Body of pancreas (tissue), 4 donors: ENCODE data around the gene ATP6V1F. TPM values are rescaled to one million over a fixed set of nuclear protein-coding genes. Genes with fewer than 3 reads are reported as not detected.

Source experiments
- ATAC-seq: fragments of 150-250 bp; one replicate; pipeline ENCODE4 v1.9.1; 2016
- DNase-seq, 4 donors: peaks; one replicate each; pipeline ENCODE4 v3.0.0-alpha.2; 2019
- H3K27ac ChIP-seq, 4 donors: fragments of 200-600 bp; sonication (generic); 1 replicate in 3 of 4; 2 replicates in 1 of 4; pipeline versions ENCODE4 v1.5.1 to v1.6.1; 2016 to 2019; ENCODE audit warnings: mild to moderate bottlenecking in 1 of 4, mixed read lengths in 1 of 4, moderate library complexity in 1 of 4
- H3K27me3 ChIP-seq, 2 donors: fragments of 200-600 bp; sonication (generic); one replicate each; pipeline ENCODE4 v1.6.0; 2016; ENCODE audit warnings: mild to moderate bottlenecking in 1 of 2
- H3K36me3 ChIP-seq, 2 donors: fragments of 200-600 bp; sonication (generic); replicated peaks in 1 of 2; 2 replicates each; pipeline ENCODE4 v1.5.1; 2016; ENCODE audit warnings: low read depth in 2 of 2; ENCODE audit not compliant: insufficient read depth in 1 of 2
- H3K4me1 ChIP-seq: fragments of 200-600 bp; sonication (generic); one replicate; pipeline ENCODE4 v1.6.0; 2016
- H3K4me3 ChIP-seq, 2 donors: fragments of 200-600 bp; sonication (generic); 1 replicate in 1 of 2; 2 replicates in 1 of 2; pipeline ENCODE4 v1.5.1; 2016 to 2019
- H3K9me3 ChIP-seq, 3 donors: fragments of 200-600 bp; sonication (generic); 1 replicate in 2 of 3; 2 replicates in 1 of 3; pipeline ENCODE4 v1.5.1; 2016
- POLR2A ChIP-seq, 3 donors: fragments of 450-650 bp; IDR thresholded peaks; one replicate each; pipeline ENCODE4 v1.6.1; 2016; ENCODE audit warnings: antibody characterized with exemption in 3 of 3, mild to moderate bottlenecking in 2 of 3
- WGBS, 2 donors: methylation state at CpG; one replicate each; pipeline ENCODE4 v1.1.5; 2017; 5-methylcytosine and 5-hydroxymethylcytosine counted together
- intact Hi-C: fragments of 100-400 bp; cut with DNase I; formaldehyde crosslinking; loops from one replicate; pipeline ENCODE4 v1.15.1; 2023
- total RNA-seq, 2 donors: library from RNA; depleted of rRNA; stranded (reverse); fragments of >200 nt; gene quantifications; one replicate each; pipeline ENCODE4 v1.1.0, GENCODE V29; 2016
- TF ChIP-seq, protein P1 (sequence below), 7 experiments: fragments of 450-650 bp in 4 of 7; fragments of 200-600 bp in 3 of 7; sonication (generic) in 3 of 7; IDR thresholded peaks; one replicate each; pipeline ENCODE4 v1.5.1; 2016 to 2019; ENCODE audit warnings: antibody characterized with exemption in 7 of 7

ATP6V1F gene
- total RNA-seq, 2 donors from 2014 or later = 36.3 to 45.8 TPM

DNA sequence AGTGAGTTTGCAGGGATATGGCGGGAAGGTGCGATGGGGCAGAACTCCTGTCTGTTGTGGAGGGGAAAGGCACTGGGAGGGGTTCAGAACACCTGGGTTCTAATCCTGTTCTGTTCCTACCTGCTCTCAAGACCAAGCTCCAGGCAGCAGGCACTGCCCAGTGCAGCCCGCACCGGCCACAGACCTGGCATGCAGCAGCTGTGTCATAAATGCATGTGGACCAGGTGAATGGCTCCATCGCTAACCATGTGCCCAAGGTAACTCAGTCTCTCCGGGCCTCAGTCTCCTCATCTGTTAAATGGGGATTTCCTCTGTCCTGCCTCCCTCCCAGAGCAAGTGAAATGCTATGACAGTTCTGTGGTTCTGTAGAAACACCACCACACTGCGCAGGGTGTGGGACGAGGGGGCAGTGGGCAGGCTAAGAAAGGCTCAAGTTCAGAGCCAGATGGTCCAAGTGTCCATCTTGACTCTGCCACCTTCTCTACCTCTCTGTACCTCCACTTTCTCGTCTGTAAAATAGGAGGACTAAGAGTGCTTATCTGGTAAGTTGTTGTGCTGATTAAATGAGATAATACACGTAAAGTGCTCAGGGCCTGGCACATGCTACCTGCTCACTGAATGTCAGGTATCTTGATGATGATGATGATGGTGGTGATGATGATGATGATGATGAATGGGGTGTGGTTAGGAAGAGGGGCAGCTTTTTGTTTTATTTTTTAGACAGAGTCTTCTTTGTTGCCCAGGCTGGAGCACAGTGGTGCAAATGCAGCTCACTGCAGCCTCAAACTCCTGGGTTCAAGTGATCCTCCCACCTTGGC is 22.9 kb downstream of the ATP6V1F start:
- ATAC-seq = no peak
- 65 to 85% methylated on average over 4 to 10 of the region's 10 CpGs for WGBS, 2 donors
- Histone ChIP-seq H3K36me3 (no peaks in the 10 kb centered on the region), H3K4me1 (peaks cover 7% of the 10 kb centered on the region), H3K4me3 (no peak overlapping the region), H3K27me3 (no peaks in the 10 kb centered on the region), H3K27ac (no peak overlapping the region), H3K9me3 (no peaks in the 10 kb centered on the region)
- TF ChIP-seq, protein P1, sequence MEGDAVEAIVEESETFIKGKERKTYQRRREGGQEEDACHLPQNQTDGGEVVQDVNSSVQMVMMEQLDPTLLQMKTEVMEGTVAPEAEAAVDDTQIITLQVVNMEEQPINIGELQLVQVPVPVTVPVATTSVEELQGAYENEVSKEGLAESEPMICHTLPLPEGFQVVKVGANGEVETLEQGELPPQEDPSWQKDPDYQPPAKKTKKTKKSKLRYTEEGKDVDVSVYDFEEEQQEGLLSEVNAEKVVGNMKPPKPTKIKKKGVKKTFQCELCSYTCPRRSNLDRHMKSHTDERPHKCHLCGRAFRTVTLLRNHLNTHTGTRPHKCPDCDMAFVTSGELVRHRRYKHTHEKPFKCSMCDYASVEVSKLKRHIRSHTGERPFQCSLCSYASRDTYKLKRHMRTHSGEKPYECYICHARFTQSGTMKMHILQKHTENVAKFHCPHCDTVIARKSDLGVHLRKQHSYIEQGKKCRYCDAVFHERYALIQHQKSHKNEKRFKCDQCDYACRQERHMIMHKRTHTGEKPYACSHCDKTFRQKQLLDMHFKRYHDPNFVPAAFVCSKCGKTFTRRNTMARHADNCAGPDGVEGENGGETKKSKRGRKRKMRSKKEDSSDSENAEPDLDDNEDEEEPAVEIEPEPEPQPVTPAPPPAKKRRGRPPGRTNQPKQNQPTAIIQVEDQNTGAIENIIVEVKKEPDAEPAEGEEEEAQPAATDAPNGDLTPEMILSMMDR (IDR thresholded peaks at IDR 0.05) = no peak
- no peak for TF ChIP-seq POLR2A (IDR thresholded peaks at IDR 0.05)
- intact Hi-C loops = loop anchor here (10.0 kb wide), 1 partner anchor 411 kb away; the partner anchor contains the start of gene METTL2B
- DNase-seq = no peak

DNA sequence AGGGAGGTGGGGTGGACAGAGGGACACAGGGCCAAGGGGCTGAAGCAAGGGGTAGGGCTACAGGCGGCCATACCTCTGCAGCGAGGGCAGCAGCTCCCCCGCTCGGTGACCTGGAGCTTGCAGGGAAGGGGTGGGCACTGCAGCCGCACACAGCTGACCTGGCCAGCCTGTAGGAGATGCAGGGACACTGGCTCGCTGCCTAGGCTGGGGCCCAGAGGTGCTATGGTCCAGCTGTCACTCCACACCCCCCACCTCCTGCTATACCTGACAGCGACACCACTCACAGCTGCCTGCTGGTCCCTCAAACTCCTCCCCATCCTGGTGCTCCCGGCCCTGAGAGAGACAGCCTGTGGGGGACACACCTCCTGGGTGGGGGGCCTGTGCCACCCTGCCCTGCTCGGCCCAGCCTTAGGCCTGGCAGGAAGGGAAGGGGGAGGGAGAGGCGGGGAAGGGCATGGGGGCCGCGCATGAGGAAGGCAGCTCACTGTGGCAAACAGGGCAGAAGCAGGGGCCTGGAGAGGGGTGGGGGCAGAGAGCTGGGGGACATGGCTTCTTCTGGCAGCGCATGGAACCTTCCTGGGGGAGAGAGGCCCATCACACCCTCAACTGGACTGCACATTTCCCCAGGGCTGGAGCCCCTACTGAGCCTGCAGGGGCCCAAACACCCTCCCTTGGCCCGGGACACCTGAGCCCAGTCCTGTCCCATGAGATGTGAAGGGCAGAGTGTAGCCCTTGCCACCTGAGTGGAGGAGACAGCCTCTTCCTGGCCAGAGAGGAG is 23.9 kb downstream of the ATP6V1F start:
- Histone ChIP-seq H3K36me3 (no peaks in the 10 kb centered on the region), H3K4me3 (no peak overlapping the region), H3K27me3 (peaks cover 0 to 9% of the 10 kb centered on the region in 2 donors), H3K4me1 (peaks cover 15% of the 10 kb centered on the region), H3K9me3 (no peaks in the 10 kb centered on the region), H3K27ac (no peak overlapping the region)
- intact Hi-C loops = loop anchor here (10.0 kb wide), 1 partner anchor 412 kb away; the partner anchor contains the start of gene METTL2B
- no peak for DNase-seq
- TF ChIP-seq, protein P1 (IDR thresholded peaks at IDR 0.05) = no peak
- no peak for TF ChIP-seq POLR2A (IDR thresholded peaks at IDR 0.05)
- ATAC-seq = no peak
- 72 to 79% methylated on average over 8 to 14 of the region's 14 CpGs for WGBS, 2 donors

DNA sequence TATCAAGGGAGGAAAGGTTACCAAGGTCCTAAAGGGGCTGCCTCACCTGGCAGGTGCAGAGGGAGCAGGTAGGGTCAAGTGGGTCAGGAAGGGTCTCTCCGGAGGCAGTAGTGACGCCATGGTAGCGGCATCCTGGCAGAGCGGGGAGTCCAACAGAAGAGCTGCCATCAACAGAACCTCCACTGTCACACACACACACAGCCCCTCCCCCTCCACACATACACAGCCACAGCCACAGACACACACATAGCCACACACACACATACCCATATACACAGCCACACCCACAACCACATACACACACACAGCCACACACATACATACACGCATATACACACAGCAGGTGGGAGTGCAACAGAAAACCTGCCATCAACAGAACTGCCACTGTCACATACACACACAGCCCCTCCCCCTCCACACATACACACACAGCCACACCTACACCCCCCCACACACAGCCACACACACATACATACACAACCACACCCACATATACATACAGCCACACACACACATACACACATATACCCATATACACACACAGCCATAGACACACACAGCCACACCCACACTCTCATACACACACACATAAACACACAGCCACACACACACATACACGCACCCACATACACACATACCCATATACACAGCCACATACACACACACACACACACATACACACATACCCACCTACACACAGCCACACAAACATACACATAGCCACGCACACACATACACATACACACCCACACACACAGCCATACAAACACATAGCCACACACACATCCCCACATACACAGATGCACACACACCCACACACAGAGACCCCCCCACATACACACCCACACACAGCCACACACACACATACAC is 24.7 kb downstream of the ATP6V1F start:
- no peak overlapping the region for H3K4me3 ChIP-seq
- TF ChIP-seq, protein P1 (IDR thresholded peaks at IDR 0.05) = no peak
- no peak for TF ChIP-seq POLR2A (IDR thresholded peaks at IDR 0.05)
- no peak overlapping the region for H3K27ac ChIP-seq
- H3K9me3 ChIP-seq = no peaks in the 10 kb centered on the region
- no peaks in the 10 kb centered on the region for H3K36me3 ChIP-seq
- 83 to 94% methylated on average over 3 to 7 of the region's 7 CpGs for WGBS, 2 donors
- intact Hi-C loops = loop anchor here (10.0 kb wide), 1 partner anchor 413 kb away; the partner anchor contains the start of gene METTL2B
- no peak for ATAC-seq
- peaks cover 15% of the 10 kb centered on the region for H3K4me1 ChIP-seq
- DNase-seq = no peak
- H3K27me3 ChIP-seq = peaks cover 0 to 12% of the 10 kb centered on the region in 2 donors

DNA sequence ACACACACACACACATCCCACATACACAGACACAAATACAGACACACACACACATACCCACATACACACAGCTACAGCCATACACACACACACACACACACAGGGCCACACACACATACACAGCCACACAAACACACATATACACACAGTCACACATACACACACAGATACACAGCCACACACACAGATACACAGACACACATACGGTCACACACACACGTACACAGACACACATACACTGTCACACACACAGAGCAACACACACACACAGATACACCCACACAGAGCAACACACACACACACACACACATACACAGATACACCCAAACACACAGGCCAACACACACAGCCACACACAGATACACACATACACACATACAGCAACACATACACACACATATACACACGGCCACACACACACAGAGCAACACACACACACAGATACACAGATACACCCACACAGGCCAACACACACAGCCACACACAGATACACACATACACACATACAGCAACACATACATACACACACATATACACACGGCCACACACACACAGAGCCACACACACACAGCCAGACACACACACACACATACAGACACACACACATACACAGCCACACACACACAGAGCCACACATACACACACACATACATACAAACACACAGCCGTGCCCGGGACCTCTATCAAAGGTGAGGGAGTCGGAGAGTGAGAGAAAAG is 25.5 kb downstream of the ATP6V1F start:
- intact Hi-C loops = loop anchor here (10.0 kb wide), 1 partner anchor 413 kb away; the partner anchor contains the start of gene METTL2B
- TF ChIP-seq, protein P1 (IDR thresholded peaks at IDR 0.05) = no peak
- no peak for TF ChIP-seq POLR2A (IDR thresholded peaks at IDR 0.05)

More for the DNA sequence above, 25.5 kb downstream of the ATP6V1F start:
- H3K27ac ChIP-seq = no peak overlapping the region
- ATAC-seq = no peak
- H3K4me3 ChIP-seq = no peak overlapping the region
- H3K4me1 ChIP-seq = peaks cover 15% of the 10 kb centered on the region
- no peak for DNase-seq
- H3K36me3 ChIP-seq = no peaks in the 10 kb centered on the region
- 75 to 84% methylated on average over 7 of the region's 7 CpGs for WGBS, 2 donors
- peaks cover 0 to 12% of the 10 kb centered on the region in 2 donors for H3K27me3 ChIP-seq
- no peaks in the 10 kb centered on the region for H3K9me3 ChIP-seq
